BE2C (cell line): Measurements from ENCODE around the gene PSORS1C1.
"Not testable (repeated sequence)": the region's sequence is repeated elsewhere in the genome, so short reads cannot be mapped to it uniquely, and the experiment has no call there.

Source experiments
- DNase-seq: peaks from one replicate; pipeline ENCODE4 v3.0.0-alpha.2; 2020
- H3K27me3 ChIP-seq: fragments of 250-450 bp; sonication (Bioruptor Pico); 2 replicates; pipeline ENCODE4 v1.5.1; 2020; ENCODE audit warnings: mild to moderate bottlenecking
- H3K36me3 ChIP-seq: fragments of 250-450 bp; sonication (Bioruptor Pico); 2 replicates; pipeline ENCODE4 v1.5.1; 2020; ENCODE audit warnings: mild to moderate bottlenecking
- H3K4me1 ChIP-seq: fragments of 250-450 bp; sonication (Bioruptor Pico); 2 replicates; pipeline ENCODE4 v1.5.1; 2020
- H3K4me3 ChIP-seq: 2 replicates; pipeline ENCODE4 v1.5.1; 2011; ENCODE audit warnings: low read depth, low read length
- H3K9me3 ChIP-seq: fragments of 250-450 bp; sonication (Bioruptor Pico); 2 replicates; pipeline ENCODE4 v1.5.1; 2020
- CTCF ChIP-seq: IDR thresholded peaks from 2 replicates; pipeline ENCODE4 v1.5.1; 2012; ENCODE audit warnings: mild to moderate bottlenecking, low read depth, low read length

The PSORS1C1 gene

GRCh38 chr6:31179042-31179386 lies 64.4 kb downstream of the PSORS1C1 start:
- no peak for TF ChIP-seq CTCF
- H3K9me3 ChIP-seq, result no peaks in the 10 kb centered on the region
- DNase-seq, result no peak
- no peaks in the 10 kb centered on the region for H3K36me3 ChIP-seq
- no peaks in the 10 kb centered on the region for H3K4me1 ChIP-seq
- H3K4me3 ChIP-seq, result no peak overlapping the region
- H3K27me3 ChIP-seq, result no peaks in the 10 kb centered on the region

- Histone ChIP-seq H3K9me3 (no peaks in the 10 kb centered on the region), H3K27me3 (no peaks in the 10 kb centered on the region), H3K36me3 (no peaks in the 10 kb centered on the region), H3K4me1 (no peaks in the 10 kb centered on the region), H3K4me3 (peak overlapping the region; percentile 56)
- DNase-seq, result no peak
- TF ChIP-seq CTCF, result no peak
Observed at GRCh38 chr6:31179896-31180295, 65.3 kb downstream of the PSORS1C1 start.

- Histone ChIP-seq H3K4me1 (no peaks in the 10 kb centered on the region), H3K4me3 (peak overlapping the region; percentile 56), H3K36me3 (no peaks in the 10 kb centered on the region), H3K27me3 (no peaks in the 10 kb centered on the region), H3K9me3 (no peaks in the 10 kb centered on the region)
- DNase-seq, result peak; percentile 82
- TF ChIP-seq CTCF, result no peak
Observed at GRCh38 chr6:31180500-31180899, 65.9 kb downstream of the PSORS1C1 start.

GRCh38 chr6:31183287-31183686 lies 68.7 kb downstream of the PSORS1C1 start:
- not testable (repeated sequence) for H3K36me3 ChIP-seq, H3K4me1 ChIP-seq, H3K4me3 ChIP-seq, DNase-seq, H3K27me3 ChIP-seq, H3K9me3 ChIP-seq

- DNase-seq, H3K27me3 ChIP-seq: not testable (repeated sequence)
Observed at GRCh38 chr6:31183859-31184258, 69.3 kb downstream of the PSORS1C1 start.

GRCh38 chr6:31185695-31186051 lies 71.1 kb downstream of the PSORS1C1 start:
- not testable (repeated sequence) for H3K27me3 ChIP-seq, H3K36me3 ChIP-seq, H3K9me3 ChIP-seq, H3K4me1 ChIP-seq, H3K4me3 ChIP-seq, DNase-seq

More at GRCh38 chr6:31183859-31184258, 69.3 kb downstream of the PSORS1C1 start:
- not testable (repeated sequence) for H3K36me3 ChIP-seq, H3K9me3 ChIP-seq, H3K4me1 ChIP-seq, H3K4me3 ChIP-seq

- Histone ChIP-seq H3K4me3 (no peak overlapping the region), H3K9me3 (no peaks in the 10 kb centered on the region), H3K36me3 (no peaks in the 10 kb centered on the region), H3K27me3 (no peaks in the 10 kb centered on the region), H3K4me1 (no peaks in the 10 kb centered on the region)
- no peak for TF ChIP-seq CTCF
- DNase-seq, result no peak
Observed at GRCh38 chr6:31186052-31186734, 71.6 kb downstream of the PSORS1C1 start.

GRCh38 chr6:31187780-31188194 lies 73.2 kb downstream of the PSORS1C1 start:
- DNase-seq, result no peak
- Histone ChIP-seq H3K36me3 (no peaks in the 10 kb centered on the region), H3K9me3 (no peaks in the 10 kb centered on the region), H3K27me3 (no peaks in the 10 kb centered on the region), H3K4me1 (no peaks in the 10 kb centered on the region), H3K4me3 (no peak overlapping the region)
- no peak for TF ChIP-seq CTCF

- not testable (repeated sequence) for H3K4me3 ChIP-seq, H3K36me3 ChIP-seq, DNase-seq, H3K9me3 ChIP-seq, H3K27me3 ChIP-seq, H3K4me1 ChIP-seq
Observed at GRCh38 chr6:31189223-31189622, 74.6 kb downstream of the PSORS1C1 start.
